Measurements from ENCODE around the gene PCGF2. TPM values are rescaled to one million over a fixed set of nuclear protein-coding genes. Genes with fewer than 3 reads are reported as not detected.

Gene PCGF2
- 1.7 and 1.9 TPM in 2 replicates for total RNA-seq

GRCh38 chr17:38748149-38748891 lies at the start of gene PCGF2:
TSS of gene PCGF2 (minus strand) at chr17:38748336. CDS start at chr17:38740402, 7,934 bp downstream.

GRCh38 chr17:38752308-38753070 lies 4.4 kb upstream of the PCGF2 start, which contains the start of gene PSMB3:
TSS of gene PSMB3 (plus strand) at chr17:38752741. CDS start at chr17:38752827, 86 bp downstream.

GRCh38 chr17:38729886-38730525 lies 18.1 kb downstream of the PCGF2 start, which contains the start of gene CISD3:
TSS of gene CISD3 (plus strand) at chr17:38730341. CDS start at chr17:38730359, 18 bp downstream.

GRCh38 chr17:38704606-38705522 lies 43.3 kb downstream of the PCGF2 start, which contains the start of gene MLLT6:
TSS of gene MLLT6 (plus strand) at chr17:38705273. CDS start at chr17:38705633, 360 bp downstream.

Other genes starting within 250 kb of the PCGF2 start
- under 0.01 TPM in 1 of 2 replicates, not detected in the other for gene SRCIN1, start 142.4 kb downstream of the PCGF2 start, total RNA-seq
- 1.1 and 1.5 TPM in 2 replicates for gene EPOP, start 73.4 kb downstream of the PCGF2 start, total RNA-seq
- 15.7 and 25.4 TPM in 2 replicates for gene MLLT6, start 43.1 kb downstream of the PCGF2 start, total RNA-seq
- gene CISD3, start 18.0 kb downstream of the PCGF2 start, total RNA-seq, result 3.9 and 11.1 TPM in 2 replicates
- 157 and 293 TPM in 2 replicates for gene PSMB3, start 4.4 kb upstream of the PCGF2 start, total RNA-seq
- 68.8 and 87.6 TPM in 2 replicates for gene PIP4K2B, start 51.2 kb upstream of the PCGF2 start, total RNA-seq
- 6.8 and 9.6 TPM in 2 replicates for gene CWC25, start 77.0 kb upstream of the PCGF2 start, total RNA-seq
- gene RPL23, start 105.4 kb upstream of the PCGF2 start, total RNA-seq, result 1,598 and 1,625 TPM in 2 replicates
- 138 and 228 TPM in 2 replicates for gene LASP1, start 121.7 kb upstream of the PCGF2 start, total RNA-seq
- gene FBXO47, start 219.1 kb upstream of the PCGF2 start, total RNA-seq, result not detected in 2 replicates